ENCODE data around the gene NPR3.

The NPR3 gene

GRCh38 chr5:32827981-32828380, 116.9 kb downstream of the NPR3 start:
- no peaks in the 10 kb centered on the region for H3K4me1 ChIP-seq (ENCODE audit: insufficient read depth, low read length)

DNA sequence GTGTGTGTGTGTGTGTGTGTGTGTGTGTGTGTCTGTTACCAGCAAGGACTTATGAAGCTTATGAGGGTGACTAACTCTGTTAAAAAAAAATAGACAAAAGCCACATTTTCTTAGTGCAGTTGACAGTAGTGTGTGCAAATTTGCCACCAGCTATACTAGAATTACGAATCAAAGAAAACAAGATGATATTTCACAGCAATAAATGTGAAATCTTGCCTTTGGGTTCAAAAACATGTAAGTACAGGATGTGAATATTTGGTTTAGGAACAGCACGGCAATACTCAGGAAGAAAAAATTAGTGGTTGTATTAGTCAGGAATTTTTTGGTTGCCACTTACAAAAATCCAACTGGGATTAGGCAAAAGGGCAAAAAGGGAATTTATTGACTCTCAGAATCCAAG, 117.4 kb downstream of the NPR3 start:
- Histone ChIP-seq H3K4me1 (ENCODE audit: insufficient read depth, low read length) (no peaks in the 10 kb centered on the region), H3K27me3 (ENCODE audit: insufficient read depth, low read length) (no peaks in the 10 kb centered on the region), H3K27ac (ENCODE audit: low read length) (no peak overlapping the region), H3K4me3 (ENCODE audit: low read length) (no peak overlapping the region), H3K9ac (ENCODE audit: low read depth, low read length) (no peak overlapping the region), H3K36me3 (ENCODE audit: insufficient read depth, low read depth, low read length) (no peaks in the 10 kb centered on the region), H3K9me3 (ENCODE audit: insufficient read depth, low read depth, low read length) (no peaks in the 10 kb centered on the region)

More at GRCh38 chr5:32827981-32828380, 116.9 kb downstream of the NPR3 start:
- Histone ChIP-seq H3K9ac (ENCODE audit: low read depth, low read length) (no peak overlapping the region), H3K4me3 (ENCODE audit: low read length) (no peak overlapping the region), H3K9me3 (ENCODE audit: insufficient read depth, low read depth, low read length) (no peaks in the 10 kb centered on the region), H3K36me3 (ENCODE audit: insufficient read depth, low read depth, low read length) (no peaks in the 10 kb centered on the region), H3K27me3 (ENCODE audit: insufficient read depth, low read length) (no peaks in the 10 kb centered on the region), H3K27ac (ENCODE audit: low read length) (no peak overlapping the region)

- Histone ChIP-seq H3K4me3 (ENCODE audit: low read length) (no peak overlapping the region), H3K27ac (ENCODE audit: low read length) (no peak overlapping the region), H3K27me3 (ENCODE audit: insufficient read depth, low read length) (no peaks in the 10 kb centered on the region), H3K9me3 (ENCODE audit: insufficient read depth, low read depth, low read length) (no peaks in the 10 kb centered on the region), H3K36me3 (ENCODE audit: insufficient read depth, low read depth, low read length) (no peaks in the 10 kb centered on the region), H3K4me1 (ENCODE audit: insufficient read depth, low read length) (no peaks in the 10 kb centered on the region), H3K9ac (ENCODE audit: low read depth, low read length) (no peak overlapping the region)
Observed at GRCh38 chr5:32831624-32832023, 120.5 kb downstream of the NPR3 start.

- Histone ChIP-seq H3K27me3 (ENCODE audit: insufficient read depth, low read length) (no peaks in the 10 kb centered on the region), H3K27ac (ENCODE audit: low read length) (no peak overlapping the region), H3K9ac (ENCODE audit: low read depth, low read length) (no peak overlapping the region), H3K4me1 (ENCODE audit: insufficient read depth, low read length) (no peaks in the 10 kb centered on the region), H3K36me3 (ENCODE audit: insufficient read depth, low read depth, low read length) (no peaks in the 10 kb centered on the region), H3K9me3 (ENCODE audit: insufficient read depth, low read depth, low read length) (no peaks in the 10 kb centered on the region), H3K4me3 (ENCODE audit: low read length) (no peak overlapping the region)
Observed at GRCh38 chr5:32833127-32833526, 122.0 kb downstream of the NPR3 start.

DNA sequence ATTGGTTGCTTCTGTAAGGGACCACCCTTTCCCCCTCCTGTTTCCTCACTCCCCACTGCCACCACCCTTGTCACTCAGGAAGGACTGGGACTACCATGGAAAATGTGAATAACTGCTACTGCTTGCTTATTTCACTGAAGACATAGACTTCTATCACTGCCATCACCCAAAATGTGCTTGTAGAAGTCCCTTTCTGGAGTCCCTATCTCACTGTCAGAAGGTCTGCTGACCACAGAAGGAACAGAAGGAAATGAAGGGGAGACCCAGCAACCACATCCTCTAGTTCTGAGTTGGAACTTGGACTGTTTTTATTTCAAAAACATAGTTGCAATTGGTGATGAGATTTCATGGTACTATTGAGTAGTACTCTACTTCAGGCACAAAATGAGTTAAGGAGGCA, 122.5 kb downstream of the NPR3 start:
- H3K27ac ChIP-seq (ENCODE audit: low read length): no peak overlapping the region
- H3K9ac ChIP-seq (ENCODE audit: low read depth, low read length): no peak overlapping the region
- no peaks in the 10 kb centered on the region for H3K27me3 ChIP-seq (ENCODE audit: insufficient read depth, low read length)
- no peaks in the 10 kb centered on the region for H3K36me3 ChIP-seq (ENCODE audit: insufficient read depth, low read depth, low read length)
- H3K4me1 ChIP-seq (ENCODE audit: insufficient read depth, low read length): no peaks in the 10 kb centered on the region
- H3K9me3 ChIP-seq (ENCODE audit: insufficient read depth, low read depth, low read length): no peaks in the 10 kb centered on the region
- H3K4me3 ChIP-seq (ENCODE audit: low read length): no peak overlapping the region

DNA sequence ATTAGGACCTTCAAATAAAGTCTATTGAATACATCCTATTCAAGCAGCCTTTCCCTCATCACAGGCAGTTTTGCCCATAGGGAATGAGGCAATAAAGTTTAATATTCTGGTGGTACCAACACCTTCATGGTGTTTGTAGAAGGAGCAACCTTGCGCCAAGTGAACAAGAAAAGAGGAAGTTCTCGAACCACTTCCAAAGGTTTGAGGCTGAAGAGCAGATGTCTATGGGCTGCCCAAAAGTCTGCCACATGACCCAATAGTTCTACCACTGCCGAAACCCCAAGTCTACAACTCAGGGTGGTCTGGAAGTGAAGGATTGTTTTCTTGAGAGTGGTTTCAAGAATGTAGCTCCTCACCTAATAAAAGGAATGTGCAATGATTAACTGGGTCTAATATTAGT, 123.1 kb downstream of the NPR3 start:
- Histone ChIP-seq H3K9me3 (ENCODE audit: insufficient read depth, low read depth, low read length) (no peaks in the 10 kb centered on the region), H3K27ac (ENCODE audit: low read length) (no peak overlapping the region), H3K36me3 (ENCODE audit: insufficient read depth, low read depth, low read length) (no peaks in the 10 kb centered on the region), H3K27me3 (ENCODE audit: insufficient read depth, low read length) (no peaks in the 10 kb centered on the region), H3K9ac (ENCODE audit: low read depth, low read length) (no peak overlapping the region), H3K4me3 (ENCODE audit: low read length) (no peak overlapping the region), H3K4me1 (ENCODE audit: insufficient read depth, low read length) (no peaks in the 10 kb centered on the region)

DNA sequence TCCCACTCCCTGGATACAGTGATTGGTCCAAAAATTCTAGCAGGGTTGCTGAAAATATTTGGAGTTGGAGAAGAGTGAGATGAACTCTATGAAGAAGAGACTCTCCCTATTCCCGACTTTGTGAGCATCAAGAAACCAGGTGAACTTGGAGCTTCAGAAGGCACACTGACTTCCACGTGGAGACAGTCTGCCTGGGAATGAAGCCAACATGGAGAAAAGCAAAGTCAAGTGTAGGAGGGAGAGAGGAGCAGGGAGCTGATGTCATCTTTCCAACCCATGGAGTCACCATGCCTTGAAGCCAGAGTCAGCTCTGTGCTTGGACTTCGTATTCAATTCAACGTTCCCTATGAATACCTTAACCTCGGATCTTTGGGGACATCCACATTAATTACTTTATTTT, 125.1 kb downstream of the NPR3 start:
- Histone ChIP-seq H3K4me1 (ENCODE audit: insufficient read depth, low read length) (no peaks in the 10 kb centered on the region), H3K9ac (ENCODE audit: low read depth, low read length) (no peak overlapping the region), H3K9me3 (ENCODE audit: insufficient read depth, low read depth, low read length) (no peaks in the 10 kb centered on the region), H3K36me3 (ENCODE audit: insufficient read depth, low read depth, low read length) (no peaks in the 10 kb centered on the region), H3K27ac (ENCODE audit: low read length) (no peak overlapping the region), H3K27me3 (ENCODE audit: insufficient read depth, low read length) (no peaks in the 10 kb centered on the region), H3K4me3 (ENCODE audit: low read length) (no peak overlapping the region)

DNA sequence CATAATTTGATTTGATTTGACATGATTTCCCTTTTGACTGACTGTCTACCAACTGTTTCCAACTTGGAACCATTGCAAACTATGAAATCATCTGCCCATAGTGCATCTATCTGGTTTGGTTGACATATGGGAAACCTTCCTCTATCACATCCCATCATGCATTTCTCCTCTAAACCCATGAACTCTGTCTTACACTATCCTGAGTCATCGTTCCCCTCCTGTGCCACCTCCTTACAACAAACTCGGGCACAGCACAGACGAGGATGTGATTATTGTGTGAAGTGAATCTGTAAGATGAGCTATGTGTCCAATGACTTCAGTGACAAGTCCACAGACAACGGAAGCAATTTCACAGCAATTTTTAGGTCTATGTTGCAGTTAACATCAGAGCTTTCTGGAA, 126.1 kb downstream of the NPR3 start:
- no peaks in the 10 kb centered on the region for H3K27me3 ChIP-seq (ENCODE audit: insufficient read depth, low read length)
- no peak overlapping the region for H3K9ac ChIP-seq (ENCODE audit: low read depth, low read length)
- no peak overlapping the region for H3K27ac ChIP-seq (ENCODE audit: low read length)
- H3K9me3 ChIP-seq (ENCODE audit: insufficient read depth, low read depth, low read length): no peaks in the 10 kb centered on the region
- no peaks in the 10 kb centered on the region for H3K36me3 ChIP-seq (ENCODE audit: insufficient read depth, low read depth, low read length)
- H3K4me1 ChIP-seq (ENCODE audit: insufficient read depth, low read length): no peaks in the 10 kb centered on the region
- H3K4me3 ChIP-seq (ENCODE audit: low read length): no peak overlapping the region

GRCh38 chr5:32839106-32839505, 128.0 kb downstream of the NPR3 start:
- H3K9me3 ChIP-seq (ENCODE audit: insufficient read depth, low read depth, low read length): no peaks in the 10 kb centered on the region
- H3K27ac ChIP-seq (ENCODE audit: low read length): no peak overlapping the region
- H3K9ac ChIP-seq (ENCODE audit: low read depth, low read length): no peak overlapping the region
- H3K36me3 ChIP-seq (ENCODE audit: insufficient read depth, low read depth, low read length): no peaks in the 10 kb centered on the region
- no peak overlapping the region for H3K4me3 ChIP-seq (ENCODE audit: low read length)
- no peaks in the 10 kb centered on the region for H3K27me3 ChIP-seq (ENCODE audit: insufficient read depth, low read length)
- no peaks in the 10 kb centered on the region for H3K4me1 ChIP-seq (ENCODE audit: insufficient read depth, low read length)

DNA sequence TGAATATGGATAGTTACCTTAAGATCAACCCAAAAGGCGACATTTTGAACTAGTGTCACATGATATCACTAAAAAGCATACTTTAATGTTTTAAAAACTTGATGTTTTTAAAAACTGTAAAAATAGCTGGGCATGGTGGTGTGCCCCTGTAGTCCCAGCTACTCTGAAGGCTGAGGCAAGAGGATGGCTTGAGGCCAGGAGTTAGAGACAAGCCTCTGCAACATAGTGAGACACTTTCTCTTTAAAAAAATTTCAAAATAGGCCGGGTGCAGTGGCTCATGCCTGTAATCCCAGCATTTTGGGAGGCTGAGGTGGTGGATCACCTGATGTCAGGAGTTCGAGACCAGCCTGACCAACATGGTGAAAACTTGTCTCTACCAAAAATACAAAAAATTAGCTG, 129.5 kb downstream of the NPR3 start:
- H3K27me3 ChIP-seq (ENCODE audit: insufficient read depth, low read length): peaks cover 4% of the 10 kb centered on the region; the same call in 1 of the 2 replicates
- H3K9ac ChIP-seq (ENCODE audit: low read depth, low read length): no peak overlapping the region
- H3K27ac ChIP-seq (ENCODE audit: low read length): no peak overlapping the region
- no peak overlapping the region for H3K4me3 ChIP-seq (ENCODE audit: low read length)
- no peaks in the 10 kb centered on the region for H3K9me3 ChIP-seq (ENCODE audit: insufficient read depth, low read depth, low read length)
- H3K4me1 ChIP-seq (ENCODE audit: insufficient read depth, low read length): no peaks in the 10 kb centered on the region
- no peaks in the 10 kb centered on the region for H3K36me3 ChIP-seq (ENCODE audit: insufficient read depth, low read depth, low read length)

Measured in iPS-20b (cell line).